H9 (cell line): ENCODE results near the gene TRPM2. TPM values are rescaled to one million over a fixed set of nuclear protein-coding genes. Genes with fewer than 3 reads are reported as not detected.
A peak's percentile ranks its signal among the peaks of the same experiment; 100 is the strongest.

ENCODE experiments used
- DNase-seq: peaks from one replicate; pipeline ENCODE4 v3.0.0-alpha.2; 2017
- H2AFZ ChIP-seq: one replicate; pipeline ENCODE4 v1.6.1; 2013; ENCODE audit warnings: mild to moderate bottlenecking, low read length, control low read depth, moderate library complexity
- H2AK5ac ChIP-seq: 2 replicates; pipeline ENCODE4 v1.6.1; 2013; ENCODE audit warnings: low read length, control low read depth, mixed read lengths; ENCODE audit not compliant: insufficient read length
- H2BK120ac ChIP-seq: one replicate; pipeline ENCODE4 v1.6.1; 2013; ENCODE audit warnings: low read depth, mild to moderate bottlenecking, low read length, control low read depth, inconsistent platforms; ENCODE audit not compliant: poor library complexity, severe bottlenecking
- H2BK12ac ChIP-seq: 2 replicates; pipeline ENCODE4 v1.6.1; 2013; ENCODE audit warnings: low read length, control low read depth, mixed read lengths, low read depth; ENCODE audit not compliant: insufficient read length
- H2BK15ac ChIP-seq: 2 replicates; pipeline ENCODE4 v1.6.1; 2013; ENCODE audit warnings: low read depth, low read length, control low read depth
- H2BK20ac ChIP-seq: one replicate; pipeline ENCODE4 v1.6.1; 2013; ENCODE audit warnings: low read depth, mild to moderate bottlenecking, low read length, control low read depth, inconsistent platforms; ENCODE audit not compliant: poor library complexity, severe bottlenecking
- H2BK5ac ChIP-seq: 2 replicates; pipeline ENCODE4 v1.6.1; 2013; ENCODE audit warnings: low read length, control low read depth, mixed read lengths; ENCODE audit not compliant: insufficient read length
- H3K14ac ChIP-seq: 2 replicates; pipeline ENCODE4 v1.6.1; 2013; ENCODE audit warnings: low read length, control low read depth; ENCODE audit not compliant: insufficient read depth
- H3K18ac ChIP-seq: 2 replicates; pipeline ENCODE4 v1.6.1; 2013; ENCODE audit warnings: low read depth, mild to moderate bottlenecking, mixed read lengths, low read length, control low read depth; ENCODE audit not compliant: insufficient read length
- H3K23ac ChIP-seq: 2 replicates; pipeline ENCODE4 v1.6.1; 2013; ENCODE audit warnings: low read length, control low read depth, mixed read lengths, low read depth; ENCODE audit not compliant: insufficient read length
- H3K23me2 ChIP-seq: 2 replicates; pipeline ENCODE4 v1.6.1; 2013; ENCODE audit warnings: low read depth, mild to moderate bottlenecking, mixed read lengths, low read length, control low read depth; ENCODE audit not compliant: insufficient read length, poor library complexity, severe bottlenecking
- H3K27ac ChIP-seq: 2 replicates; pipeline ENCODE4 v1.5.1; 2013; ENCODE audit warnings: low read length, control low read depth, mixed read lengths, low read depth; ENCODE audit not compliant: insufficient read length
- H3K27me3 ChIP-seq: 2 replicates; pipeline ENCODE4 v1.6.1; 2013; ENCODE audit warnings: low read length, control low read depth, inconsistent platforms; ENCODE audit not compliant: insufficient read depth
- H3K4ac ChIP-seq: 2 replicates; pipeline ENCODE4 v1.6.1; 2013; ENCODE audit warnings: low read depth, mild to moderate bottlenecking, control low read depth, inconsistent platforms, low read length, moderate library complexity
- H3K4me1 ChIP-seq: 2 replicates; pipeline ENCODE4 v1.6.1; 2013; ENCODE audit warnings: low read length, control low read depth, inconsistent platforms; ENCODE audit not compliant: insufficient read depth
- H3K4me2 ChIP-seq: 2 replicates; pipeline ENCODE4 v1.6.1; 2013; ENCODE audit warnings: low read length, control low read depth, mixed read lengths; ENCODE audit not compliant: insufficient read length, insufficient read depth
- H3K56ac ChIP-seq: 2 replicates; pipeline ENCODE4 v1.6.1; 2013; ENCODE audit warnings: low read depth, mild to moderate bottlenecking, mixed read lengths, low read length, control low read depth; ENCODE audit not compliant: insufficient read length
- H3K79me1 ChIP-seq: 2 replicates; pipeline ENCODE4 v1.6.1; 2013; ENCODE audit warnings: low read depth, mild to moderate bottlenecking, moderate library complexity, low read length, control low read depth, inconsistent platforms; ENCODE audit not compliant: insufficient read depth, poor library complexity, severe bottlenecking
- H3K79me2 ChIP-seq: 2 replicates; pipeline ENCODE4 v1.6.1; 2013; ENCODE audit warnings: low read length, control low read depth, inconsistent platforms; ENCODE audit not compliant: insufficient read depth
- H3K9ac ChIP-seq: 2 replicates; pipeline ENCODE4 v1.6.1; 2013; ENCODE audit warnings: low read length, control low read depth, mixed read lengths; ENCODE audit not compliant: insufficient read length; ENCODE audit errors: extremely low read depth
- H3K9me3 ChIP-seq: one replicate; pipeline ENCODE4 v1.6.1; 2013; ENCODE audit warnings: low read depth, low read length, inconsistent platforms; ENCODE audit not compliant: control insufficient read depth
- H3T11ph ChIP-seq: one replicate; pipeline ENCODE4 v1.6.1; 2013; ENCODE audit warnings: mild to moderate bottlenecking, low read length, control low read depth, inconsistent platforms
- H4K20me1 ChIP-seq: one replicate; pipeline ENCODE4 v1.6.1; 2013; ENCODE audit not compliant: control insufficient read depth, insufficient read length, insufficient read depth
- H4K5ac ChIP-seq: 2 replicates; pipeline ENCODE4 v1.6.1; 2013; ENCODE audit warnings: low read depth, mild to moderate bottlenecking, mixed read lengths, low read length, control low read depth; ENCODE audit not compliant: insufficient read length
- H4K8ac ChIP-seq: replicated peaks from 2 replicates; pipeline ENCODE4 v1.6.1; 2013; ENCODE audit warnings: low read length, control low read depth, mixed read lengths, low read depth; ENCODE audit not compliant: insufficient read length
- H4K91ac ChIP-seq: 2 replicates; pipeline ENCODE4 v1.6.1; 2013; ENCODE audit warnings: low read depth, mild to moderate bottlenecking, moderate library complexity, mixed read lengths, low read length, control low read depth; ENCODE audit not compliant: insufficient read length
- H3K27ac Mint-ChIP-seq, 3 experiments: 2 replicates in 2 of 3; 3 replicates in 1 of 3; pipeline ENCODE4 v1.8.0; 2020 to 2021; ENCODE audit warnings: mixed read lengths in 3 of 3, mild to moderate bottlenecking in 1 of 3, moderate library complexity in 1 of 3
- H3K27me3 Mint-ChIP-seq: 2 replicates; pipeline ENCODE4 v1.8.0; 2021; ENCODE audit warnings: low read depth, mild to moderate bottlenecking, moderate library complexity, mixed read lengths
- H3K36me3 Mint-ChIP-seq, 3 experiments: 2 replicates in 2 of 3; 3 replicates in 1 of 3; pipeline ENCODE4 v1.8.0; 2020 to 2021; ENCODE audit warnings: low read depth in 3 of 3, mixed read lengths in 3 of 3; ENCODE audit not compliant: insufficient read depth in 1 of 3
- H3K4me1 Mint-ChIP-seq, 2 experiments: 2 replicates each; pipeline ENCODE4 v1.8.0; 2020; ENCODE audit warnings: mixed read lengths in 2 of 2
- H3K4me3 Mint-ChIP-seq, 2 experiments: 2 replicates in 1 of 2; 3 replicates in 1 of 2; pipeline ENCODE4 v1.8.0; 2020 to 2021; ENCODE audit warnings: mild to moderate bottlenecking in 2 of 2, mixed read lengths in 2 of 2, moderate library complexity in 1 of 2
- H3K9me3 Mint-ChIP-seq, 2 experiments: 2 replicates in 1 of 2; 3 replicates in 1 of 2; pipeline ENCODE4 v1.8.0; 2020; ENCODE audit warnings: mild to moderate bottlenecking in 2 of 2, mixed read lengths in 2 of 2, moderate library complexity in 1 of 2
- WGBS: extraction: QIAGEN DNeasy Blood & Tissue Kit; methylation state at CpG from one replicate; pipeline ENCODE4 v1.1.7; 2013; ENCODE audit warnings: missing lambda C conversion rate, low lambda C conversion rate, mixed read lengths; ENCODE audit not compliant: insufficient read length; ENCODE audit errors: extremely low coverage; 5-methylcytosine and 5-hydroxymethylcytosine counted together
- total RNA-seq: library from RNA; stranded (reverse); gene quantifications from 2 replicates; pipeline ENCODE4 v1.2.1, GENCODE V29; 2021
- TF ChIP-seq, protein P1 (sequence below): fragments of 200-600 bp; sonication (generic); conservative IDR thresholded peaks from 3 replicates; pipeline ENCODE4 v1.8.0; 2021; ENCODE audit warnings: antibody characterized with exemption, mild to moderate bottlenecking

Gene TRPM2
- total RNA-seq, 1 experiment from 2014 or later, result 0.68 TPM

GRCh38 chr21:44436111-44436611 is 82.7 kb downstream of the TRPM2 start:
- Histone ChIP-seq H3K9ac (no peak overlapping the region), H4K91ac (no peak overlapping the region), H3K18ac (no peak overlapping the region), H3K79me2 (no peaks in the 10 kb centered on the region), H3K4ac (no peak overlapping the region), H2BK120ac (no peak overlapping the region), H4K20me1 (no peaks in the 10 kb centered on the region), H3K27ac (no peak overlapping the region), H3K79me1 (no peaks in the 10 kb centered on the region), H2BK12ac (no peak overlapping the region), H3K14ac (no peak overlapping the region; the same call in 1 of the 2 replicates), H3K27me3 (no peaks in the 10 kb centered on the region), H3K9me3 (no peaks in the 10 kb centered on the region), H2BK15ac (no peak overlapping the region), H3K4me1 (no peaks in the 10 kb centered on the region), H3K4me2 (no peak overlapping the region), H2BK20ac (no peak overlapping the region), H3K56ac (no peak overlapping the region), H3T11ph (no peak overlapping the region), H4K5ac (no peak overlapping the region), H2AK5ac (no peak overlapping the region), H3K23me2 (no peaks in the 10 kb centered on the region), H4K8ac (no peak overlapping the region), H3K23ac (no peak overlapping the region), H2BK5ac (no peak overlapping the region), H2AFZ (no peak overlapping the region)
- no peak overlapping the region for H3K27ac Mint-ChIP-seq
- H3K4me3 Mint-ChIP-seq, result no peak overlapping the region
- peak; percentile 16 for DNase-seq
- no CpG with 5 or more reads among the region's 13 CpGs for WGBS
- no peaks in the 10 kb centered on the region; the same call in 1 of the 2 replicates for H3K27me3 Mint-ChIP-seq
- peaks cover 2 to 4% of the 10 kb centered on the region in 2 experiments; a peak in 3 of 5 replicates for H3K9me3 Mint-ChIP-seq
- no peaks in the 10 kb centered on the region for H3K4me1 Mint-ChIP-seq
- no peaks in the 10 kb centered on the region; a peak in 2 of 7 replicates for H3K36me3 Mint-ChIP-seq
- TF ChIP-seq, protein P1, sequence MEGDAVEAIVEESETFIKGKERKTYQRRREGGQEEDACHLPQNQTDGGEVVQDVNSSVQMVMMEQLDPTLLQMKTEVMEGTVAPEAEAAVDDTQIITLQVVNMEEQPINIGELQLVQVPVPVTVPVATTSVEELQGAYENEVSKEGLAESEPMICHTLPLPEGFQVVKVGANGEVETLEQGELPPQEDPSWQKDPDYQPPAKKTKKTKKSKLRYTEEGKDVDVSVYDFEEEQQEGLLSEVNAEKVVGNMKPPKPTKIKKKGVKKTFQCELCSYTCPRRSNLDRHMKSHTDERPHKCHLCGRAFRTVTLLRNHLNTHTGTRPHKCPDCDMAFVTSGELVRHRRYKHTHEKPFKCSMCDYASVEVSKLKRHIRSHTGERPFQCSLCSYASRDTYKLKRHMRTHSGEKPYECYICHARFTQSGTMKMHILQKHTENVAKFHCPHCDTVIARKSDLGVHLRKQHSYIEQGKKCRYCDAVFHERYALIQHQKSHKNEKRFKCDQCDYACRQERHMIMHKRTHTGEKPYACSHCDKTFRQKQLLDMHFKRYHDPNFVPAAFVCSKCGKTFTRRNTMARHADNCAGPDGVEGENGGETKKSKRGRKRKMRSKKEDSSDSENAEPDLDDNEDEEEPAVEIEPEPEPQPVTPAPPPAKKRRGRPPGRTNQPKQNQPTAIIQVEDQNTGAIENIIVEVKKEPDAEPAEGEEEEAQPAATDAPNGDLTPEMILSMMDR, result no peak
